Karpas-422 (cell line): ENCODE measurements around the gene WNK2. TPM values are rescaled to one million over a fixed set of nuclear protein-coding genes. Genes with fewer than 3 reads are reported as not detected.
A peak's percentile ranks its signal among the peaks of the same experiment; 100 is the strongest.
"Not testable (repeated sequence)": the region's sequence is repeated elsewhere in the genome, so short reads cannot be mapped to it uniquely, and the experiment has no call there.

Experiments
- DNase-seq: peaks from one replicate; pipeline ENCODE4 v3.0.0-alpha.2; 2015
- H2AFZ ChIP-seq: fragments of 200-600 bp; sonication (generic); 2 replicates; pipeline ENCODE4 v1.6.1; 2014; ENCODE audit warnings: antibody characterized with exemption, low read length, mixed read lengths
- H3K27ac ChIP-seq: fragments of 200-600 bp; sonication (generic); 2 replicates; pipeline ENCODE4 v1.5.1; 2014; ENCODE audit warnings: mild to moderate bottlenecking, low read length, moderate library complexity
- H3K27me3 ChIP-seq: fragments of 200-600 bp; sonication (generic); 2 replicates; pipeline ENCODE4 v1.6.1; 2014; ENCODE audit warnings: low read length, mixed read lengths
- H3K36me3 ChIP-seq: fragments of 200-600 bp; sonication (generic); 2 replicates; pipeline ENCODE4 v1.6.1; 2014; ENCODE audit warnings: low read length, mixed read lengths; ENCODE audit not compliant: insufficient read depth
- H3K4me1 ChIP-seq: fragments of 200-600 bp; sonication (generic); 2 replicates; pipeline ENCODE4 v1.6.1; 2014; ENCODE audit warnings: mild to moderate bottlenecking, low read length, mixed read lengths
- H3K4me2 ChIP-seq: fragments of 200-600 bp; sonication (generic); 2 replicates; pipeline ENCODE4 v1.6.1; 2014; ENCODE audit warnings: low read length, low read depth, mild to moderate bottlenecking; ENCODE audit not compliant: poor library complexity, severe bottlenecking
- H3K4me3 ChIP-seq: fragments of 200-600 bp; sonication (generic); 2 replicates; pipeline ENCODE4 v1.5.1; 2014; ENCODE audit warnings: mild to moderate bottlenecking, antibody characterized with exemption, low read length, mixed read lengths
- H3K79me2 ChIP-seq: fragments of 200-600 bp; sonication (generic); 2 replicates; pipeline ENCODE4 v1.6.1; 2014; ENCODE audit warnings: mild to moderate bottlenecking, low read length, mixed read lengths
- H3K9ac ChIP-seq: fragments of 200-600 bp; sonication (generic); 2 replicates; pipeline ENCODE4 v1.6.0; 2014; ENCODE audit warnings: low read length
- H3K9me2 ChIP-seq: fragments of 200-600 bp; sonication (generic), shearing (Covaris generic); replicated peaks from 2 replicates; pipeline ENCODE4 v1.6.0; 2014; ENCODE audit warnings: mild to moderate bottlenecking, low read length, moderate library complexity; ENCODE audit not compliant: insufficient read depth
- H3K9me3 ChIP-seq: fragments of 300-700, 200-600 bp; sonication (generic); 2 replicates; pipeline ENCODE4 v1.6.1; 2014; ENCODE audit warnings: low read length, mixed read lengths
- H4K20me1 ChIP-seq: fragments of 200-600 bp; sonication (generic); 2 replicates; pipeline ENCODE4 v1.6.1; 2014; ENCODE audit warnings: mild to moderate bottlenecking, antibody characterized with exemption, low read length, low read depth; ENCODE audit not compliant: insufficient read depth
- total RNA-seq: library from RNA; depleted of rRNA; stranded (reverse); fragments of >200 nt; shearing (Covaris generic); gene quantifications from 2 replicates; pipeline ENCODE4 v1.2.3, GENCODE V29; 2014; ENCODE audit warnings: low replicate concordance

Gene WNK2
- total RNA-seq, 1 experiment from 2014 or later = not detected

DNA sequence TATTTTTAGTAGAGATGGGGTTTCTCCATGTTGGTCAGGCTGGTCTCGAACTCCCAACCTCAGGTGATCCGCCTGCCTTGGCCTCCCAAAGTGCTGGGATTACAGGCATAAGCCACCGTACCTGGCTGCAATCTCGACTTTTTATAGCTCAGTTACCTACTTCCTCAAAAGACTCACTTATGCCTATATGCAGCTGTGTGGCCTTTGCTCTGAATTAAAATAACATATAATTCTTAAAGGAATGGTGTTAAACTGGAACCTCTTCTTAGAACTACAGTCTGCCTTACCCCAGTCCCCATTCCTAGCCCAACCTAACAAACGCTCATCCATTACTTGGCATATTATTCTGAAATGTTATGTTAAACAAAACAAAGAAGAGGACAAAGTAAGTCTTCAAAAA lies 157.9 kb downstream of the WNK2 start:
- H3K4me2 ChIP-seq = not testable (repeated sequence)
- DNase-seq = peak; percentile 37

GRCh38 chr9:93342428-93342827 lies 158.5 kb downstream of the WNK2 start:
- H3K36me3 ChIP-seq, H2AFZ ChIP-seq, DNase-seq, H3K9me3 ChIP-seq, H3K27me3 ChIP-seq, H3K9ac ChIP-seq, H3K4me1 ChIP-seq, H3K27ac ChIP-seq, H4K20me1 ChIP-seq, H3K9me2 ChIP-seq, H3K79me2 ChIP-seq, H3K4me3 ChIP-seq, H3K4me2 ChIP-seq: not testable (repeated sequence)

More for the DNA sequence above, 157.9 kb downstream of the WNK2 start:
- H3K4me3 ChIP-seq, H3K9me2 ChIP-seq, H3K79me2 ChIP-seq, H3K4me1 ChIP-seq, H2AFZ ChIP-seq, H3K9me3 ChIP-seq, H3K27me3 ChIP-seq, H3K36me3 ChIP-seq, H4K20me1 ChIP-seq, H3K27ac ChIP-seq, H3K9ac ChIP-seq: not testable (repeated sequence)

GRCh38 chr9:93343663-93344062 lies 159.7 kb downstream of the WNK2 start:
- no peaks in the 10 kb centered on the region for H4K20me1 ChIP-seq
- no peaks in the 10 kb centered on the region for H3K9me3 ChIP-seq
- DNase-seq = no peak
- no peak overlapping the region for H2AFZ ChIP-seq
- no peaks in the 10 kb centered on the region for H3K9me2 ChIP-seq
- H3K4me3 ChIP-seq = no peak overlapping the region
- H3K4me1 ChIP-seq = no peaks in the 10 kb centered on the region
- no peak overlapping the region for H3K9ac ChIP-seq
- H3K79me2 ChIP-seq = no peaks in the 10 kb centered on the region
- no peak overlapping the region for H3K27ac ChIP-seq
- H3K36me3 ChIP-seq = no peaks in the 10 kb centered on the region
- no peaks in the 10 kb centered on the region for H3K27me3 ChIP-seq
- no peak overlapping the region for H3K4me2 ChIP-seq

- Histone ChIP-seq H3K4me2 (no peak overlapping the region), H3K36me3 (no peaks in the 10 kb centered on the region), H3K27me3 (no peaks in the 10 kb centered on the region), H2AFZ (no peak overlapping the region), H3K27ac (no peak overlapping the region), H3K4me3 (no peak overlapping the region), H4K20me1 (no peaks in the 10 kb centered on the region), H3K4me1 (no peaks in the 10 kb centered on the region), H3K9me3 (no peaks in the 10 kb centered on the region), H3K79me2 (no peaks in the 10 kb centered on the region), H3K9ac (no peak overlapping the region), H3K9me2 (no peaks in the 10 kb centered on the region)
- peak; percentile 33 for DNase-seq
These were observed 161.8 kb downstream of the WNK2 start for GRCh38 chr9:93345643-93346230.

GRCh38 chr9:93346231-93347112 lies 162.5 kb downstream of the WNK2 start:
- Histone ChIP-seq H3K4me1 (no peaks in the 10 kb centered on the region), H3K27me3 (no peaks in the 10 kb centered on the region), H4K20me1 (no peaks in the 10 kb centered on the region), H3K9me3 (no peaks in the 10 kb centered on the region), H3K9ac (no peak overlapping the region), H3K4me2 (no peak overlapping the region), H3K9me2 (no peaks in the 10 kb centered on the region), H3K27ac (no peak overlapping the region), H3K36me3 (no peaks in the 10 kb centered on the region), H3K4me3 (no peak overlapping the region), H3K79me2 (no peaks in the 10 kb centered on the region), H2AFZ (no peak overlapping the region)
- DNase-seq = no peak

- peak; percentile 22 for DNase-seq
- H3K36me3 ChIP-seq, H3K9me2 ChIP-seq, H3K9ac ChIP-seq, H3K27ac ChIP-seq, H3K4me2 ChIP-seq, H3K4me1 ChIP-seq, H4K20me1 ChIP-seq, H3K79me2 ChIP-seq, H3K9me3 ChIP-seq, H2AFZ ChIP-seq, H3K4me3 ChIP-seq, H3K27me3 ChIP-seq: not testable (repeated sequence)
These were observed 163.5 kb downstream of the WNK2 start for GRCh38 chr9:93347371-93347975.

GRCh38 chr9:93353413-93354310 lies 169.7 kb downstream of the WNK2 start:
- H3K79me2 ChIP-seq, H3K36me3 ChIP-seq, H3K4me3 ChIP-seq, H3K27ac ChIP-seq, H3K9ac ChIP-seq, H3K4me2 ChIP-seq, H2AFZ ChIP-seq, H3K9me3 ChIP-seq, H3K4me1 ChIP-seq, H4K20me1 ChIP-seq, H3K27me3 ChIP-seq, H3K9me2 ChIP-seq: not testable (repeated sequence)
- peak; percentile 29 for DNase-seq

DNA sequence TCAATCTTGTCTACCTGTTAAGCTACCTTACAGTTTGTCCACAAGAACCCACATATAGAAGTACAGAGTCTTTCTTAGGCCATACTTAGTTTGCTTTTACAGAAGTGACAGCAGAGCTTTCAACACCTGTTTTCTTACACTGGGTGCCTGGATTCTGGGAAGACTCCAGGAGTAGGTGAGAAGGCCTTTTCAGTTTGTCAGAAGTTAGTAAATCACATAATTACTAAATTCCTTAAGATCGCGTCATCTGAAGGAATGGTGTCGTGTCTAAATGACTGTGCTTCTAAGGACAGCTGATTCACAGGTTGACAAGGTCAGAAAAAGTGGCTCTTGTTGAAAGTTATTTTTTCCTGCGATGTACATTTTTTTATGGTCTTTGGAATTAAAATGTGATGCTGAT lies 170.5 kb downstream of the WNK2 start:
- Histone ChIP-seq H3K9me2 (no peaks in the 10 kb centered on the region), H4K20me1 (no peaks in the 10 kb centered on the region), H3K79me2 (no peaks in the 10 kb centered on the region), H3K36me3 (no peaks in the 10 kb centered on the region), H3K9ac (no peak overlapping the region), H3K4me3 (no peak overlapping the region), H3K9me3 (no peaks in the 10 kb centered on the region), H2AFZ (no peak overlapping the region), H3K27ac (no peak overlapping the region), H3K4me2 (no peak overlapping the region), H3K4me1 (no peaks in the 10 kb centered on the region), H3K27me3 (no peaks in the 10 kb centered on the region)
- DNase-seq = no peak
